H9 (cell line): ENCODE data around the gene DUSP10. TPM values are rescaled to one million over a fixed set of nuclear protein-coding genes. Genes with fewer than 3 reads are reported as not detected.

Source experiments
- DNase-seq: peaks from one replicate; pipeline ENCODE4 v3.0.0-alpha.2; 2017
- H2AFZ ChIP-seq: one replicate; pipeline ENCODE4 v1.6.1; 2013; ENCODE audit warnings: mild to moderate bottlenecking, low read length, control low read depth, moderate library complexity
- H2AK5ac ChIP-seq: 2 replicates; pipeline ENCODE4 v1.6.1; 2013; ENCODE audit warnings: low read length, control low read depth, mixed read lengths; ENCODE audit not compliant: insufficient read length
- H2BK120ac ChIP-seq: one replicate; pipeline ENCODE4 v1.6.1; 2013; ENCODE audit warnings: low read depth, mild to moderate bottlenecking, low read length, control low read depth, inconsistent platforms; ENCODE audit not compliant: poor library complexity, severe bottlenecking
- H2BK12ac ChIP-seq: 2 replicates; pipeline ENCODE4 v1.6.1; 2013; ENCODE audit warnings: low read length, control low read depth, mixed read lengths, low read depth; ENCODE audit not compliant: insufficient read length
- H2BK15ac ChIP-seq: 2 replicates; pipeline ENCODE4 v1.6.1; 2013; ENCODE audit warnings: low read depth, low read length, control low read depth
- H2BK20ac ChIP-seq: one replicate; pipeline ENCODE4 v1.6.1; 2013; ENCODE audit warnings: low read depth, mild to moderate bottlenecking, low read length, control low read depth, inconsistent platforms; ENCODE audit not compliant: poor library complexity, severe bottlenecking
- H2BK5ac ChIP-seq: 2 replicates; pipeline ENCODE4 v1.6.1; 2013; ENCODE audit warnings: low read length, control low read depth, mixed read lengths; ENCODE audit not compliant: insufficient read length
- H3K14ac ChIP-seq: 2 replicates; pipeline ENCODE4 v1.6.1; 2013; ENCODE audit warnings: low read length, control low read depth; ENCODE audit not compliant: insufficient read depth
- H3K18ac ChIP-seq: 2 replicates; pipeline ENCODE4 v1.6.1; 2013; ENCODE audit warnings: low read depth, mild to moderate bottlenecking, mixed read lengths, low read length, control low read depth; ENCODE audit not compliant: insufficient read length
- H3K23ac ChIP-seq: 2 replicates; pipeline ENCODE4 v1.6.1; 2013; ENCODE audit warnings: low read length, control low read depth, mixed read lengths, low read depth; ENCODE audit not compliant: insufficient read length
- H3K23me2 ChIP-seq: 2 replicates; pipeline ENCODE4 v1.6.1; 2013; ENCODE audit warnings: low read depth, mild to moderate bottlenecking, mixed read lengths, low read length, control low read depth; ENCODE audit not compliant: insufficient read length, poor library complexity, severe bottlenecking
- H3K27ac ChIP-seq: 2 replicates; pipeline ENCODE4 v1.5.1; 2013; ENCODE audit warnings: low read length, control low read depth, mixed read lengths, low read depth; ENCODE audit not compliant: insufficient read length
- H3K27me3 ChIP-seq: 2 replicates; pipeline ENCODE4 v1.6.1; 2013; ENCODE audit warnings: low read length, control low read depth, inconsistent platforms; ENCODE audit not compliant: insufficient read depth
- H3K4ac ChIP-seq: 2 replicates; pipeline ENCODE4 v1.6.1; 2013; ENCODE audit warnings: low read depth, mild to moderate bottlenecking, control low read depth, inconsistent platforms, low read length, moderate library complexity
- H3K4me1 ChIP-seq: 2 replicates; pipeline ENCODE4 v1.6.1; 2013; ENCODE audit warnings: low read length, control low read depth, inconsistent platforms; ENCODE audit not compliant: insufficient read depth
- H3K4me2 ChIP-seq: 2 replicates; pipeline ENCODE4 v1.6.1; 2013; ENCODE audit warnings: low read length, control low read depth, mixed read lengths; ENCODE audit not compliant: insufficient read length, insufficient read depth
- H3K56ac ChIP-seq: 2 replicates; pipeline ENCODE4 v1.6.1; 2013; ENCODE audit warnings: low read depth, mild to moderate bottlenecking, mixed read lengths, low read length, control low read depth; ENCODE audit not compliant: insufficient read length
- H3K79me1 ChIP-seq: 2 replicates; pipeline ENCODE4 v1.6.1; 2013; ENCODE audit warnings: low read depth, mild to moderate bottlenecking, moderate library complexity, low read length, control low read depth, inconsistent platforms; ENCODE audit not compliant: insufficient read depth, poor library complexity, severe bottlenecking
- H3K79me2 ChIP-seq: 2 replicates; pipeline ENCODE4 v1.6.1; 2013; ENCODE audit warnings: low read length, control low read depth, inconsistent platforms; ENCODE audit not compliant: insufficient read depth
- H3K9ac ChIP-seq: 2 replicates; pipeline ENCODE4 v1.6.1; 2013; ENCODE audit warnings: low read length, control low read depth, mixed read lengths; ENCODE audit not compliant: insufficient read length; ENCODE audit errors: extremely low read depth
- H3K9me3 ChIP-seq: one replicate; pipeline ENCODE4 v1.6.1; 2013; ENCODE audit warnings: low read depth, low read length, inconsistent platforms; ENCODE audit not compliant: control insufficient read depth
- H3T11ph ChIP-seq: one replicate; pipeline ENCODE4 v1.6.1; 2013; ENCODE audit warnings: mild to moderate bottlenecking, low read length, control low read depth, inconsistent platforms
- H4K20me1 ChIP-seq: one replicate; pipeline ENCODE4 v1.6.1; 2013; ENCODE audit not compliant: control insufficient read depth, insufficient read length, insufficient read depth
- H4K5ac ChIP-seq: 2 replicates; pipeline ENCODE4 v1.6.1; 2013; ENCODE audit warnings: low read depth, mild to moderate bottlenecking, mixed read lengths, low read length, control low read depth; ENCODE audit not compliant: insufficient read length
- H4K8ac ChIP-seq: replicated peaks from 2 replicates; pipeline ENCODE4 v1.6.1; 2013; ENCODE audit warnings: low read length, control low read depth, mixed read lengths, low read depth; ENCODE audit not compliant: insufficient read length
- H4K91ac ChIP-seq: 2 replicates; pipeline ENCODE4 v1.6.1; 2013; ENCODE audit warnings: low read depth, mild to moderate bottlenecking, moderate library complexity, mixed read lengths, low read length, control low read depth; ENCODE audit not compliant: insufficient read length
- H3K27ac Mint-ChIP-seq, 3 experiments: 2 replicates in 2 of 3; 3 replicates in 1 of 3; pipeline ENCODE4 v1.8.0; 2020 to 2021; ENCODE audit warnings: mixed read lengths in 3 of 3, mild to moderate bottlenecking in 1 of 3, moderate library complexity in 1 of 3
- H3K27me3 Mint-ChIP-seq: 2 replicates; pipeline ENCODE4 v1.8.0; 2021; ENCODE audit warnings: low read depth, mild to moderate bottlenecking, moderate library complexity, mixed read lengths
- H3K36me3 Mint-ChIP-seq, 3 experiments: 2 replicates in 2 of 3; 3 replicates in 1 of 3; pipeline ENCODE4 v1.8.0; 2020 to 2021; ENCODE audit warnings: low read depth in 3 of 3, mixed read lengths in 3 of 3; ENCODE audit not compliant: insufficient read depth in 1 of 3
- H3K4me1 Mint-ChIP-seq, 2 experiments: 2 replicates each; pipeline ENCODE4 v1.8.0; 2020; ENCODE audit warnings: mixed read lengths in 2 of 2
- H3K4me3 Mint-ChIP-seq, 2 experiments: 2 replicates in 1 of 2; 3 replicates in 1 of 2; pipeline ENCODE4 v1.8.0; 2020 to 2021; ENCODE audit warnings: mild to moderate bottlenecking in 2 of 2, mixed read lengths in 2 of 2, moderate library complexity in 1 of 2
- H3K9me3 Mint-ChIP-seq, 2 experiments: 2 replicates in 1 of 2; 3 replicates in 1 of 2; pipeline ENCODE4 v1.8.0; 2020; ENCODE audit warnings: mild to moderate bottlenecking in 2 of 2, mixed read lengths in 2 of 2, moderate library complexity in 1 of 2
- CTCF ChIP-seq: fragments of 200-600 bp; sonication (generic); conservative IDR thresholded peaks from 3 replicates; pipeline ENCODE4 v1.8.0; 2021; ENCODE audit warnings: antibody characterized with exemption, mild to moderate bottlenecking
- WGBS: extraction: QIAGEN DNeasy Blood & Tissue Kit; methylation state at CpG from one replicate; pipeline ENCODE4 v1.1.7; 2013; ENCODE audit warnings: missing lambda C conversion rate, low lambda C conversion rate, mixed read lengths; ENCODE audit not compliant: insufficient read length; ENCODE audit errors: extremely low coverage; 5-methylcytosine and 5-hydroxymethylcytosine counted together
- total RNA-seq: library from RNA; stranded (reverse); gene quantifications from 2 replicates; pipeline ENCODE4 v1.2.1, GENCODE V29; 2021

DUSP10 gene
- total RNA-seq, 1 experiment from 2014 or later = 2.0 TPM

- H3K9ac ChIP-seq = no peak overlapping the region
- no peak overlapping the region for H2BK15ac ChIP-seq
- H3T11ph ChIP-seq = no peak overlapping the region
- Mint-ChIP-seq H3K27ac (no peak overlapping the region), H3K4me3 (no peak overlapping the region), H3K27me3 (no peaks in the 10 kb centered on the region; the same call in 1 of the 2 replicates), H3K4me1 (peaks cover 0 to 4% of the 10 kb centered on the region in 2 experiments; a peak in 2 of 4 replicates), H3K9me3 (no peaks in the 10 kb centered on the region), H3K36me3 (peaks cover 0 to 26% (median 18%) of the 10 kb centered on the region in 3 experiments; a peak in 4 of 7 replicates)
- H3K79me2 ChIP-seq = no peaks in the 10 kb centered on the region; the same call in 1 of the 2 replicates
- no peak for TF ChIP-seq CTCF
- no peak overlapping the region for H2BK20ac ChIP-seq
- no peak overlapping the region for H4K8ac ChIP-seq
- H2BK120ac ChIP-seq = no peak overlapping the region
- no peak overlapping the region for H3K56ac ChIP-seq
- H3K9me3 ChIP-seq = no peaks in the 10 kb centered on the region
- H2BK5ac ChIP-seq = no peak overlapping the region
- no peak overlapping the region for H2AK5ac ChIP-seq
- H2BK12ac ChIP-seq = no peak overlapping the region
- no peak overlapping the region for H3K23ac ChIP-seq
- no peak overlapping the region for H4K5ac ChIP-seq
- peaks cover 9% of the 10 kb centered on the region for H3K23me2 ChIP-seq
- no peaks in the 10 kb centered on the region for H4K20me1 ChIP-seq
- WGBS = no CpG with 5 or more reads among the region's 8 CpGs
- no peak overlapping the region for H3K14ac ChIP-seq
- H3K27ac ChIP-seq = no peak overlapping the region
- 0 out of 2 replicates have a peak, but pooled peaks cover 2% of the 10 kb centered on the region for H3K4me1 ChIP-seq
- H3K27me3 ChIP-seq = peaks cover 16% of the 10 kb centered on the region; the same call in 1 of the 2 replicates
- no peak overlapping the region for H3K4ac ChIP-seq
- H3K79me1 ChIP-seq = no peaks in the 10 kb centered on the region
- no peak overlapping the region for H2AFZ ChIP-seq
- H4K91ac ChIP-seq = no peak overlapping the region
- no peak overlapping the region for H3K18ac ChIP-seq
- H3K4me2 ChIP-seq = no peak overlapping the region
- no peak for DNase-seq
Measured at GRCh38 chr1:221736714-221737113, 5.2 kb downstream of the DUSP10 start.
